ENCODE results near the gene PCDHGA4. TPM values are rescaled to one million over a fixed set of nuclear protein-coding genes. Genes with fewer than 3 reads are reported as not detected.

The PCDHGA4 gene
- total RNA-seq, 1 donor: 0.21 TPM

Other genes with a start within 250 kb of the PCDHGA4 start
- not detected for gene PCDHB4, start 233.2 kb upstream of the PCDHGA4 start, total RNA-seq
- gene PCDHB5, start 219.8 kb upstream of the PCDHGA4 start, total RNA-seq: 0.10 TPM
- gene PCDHB6, start 205.0 kb upstream of the PCDHGA4 start, total RNA-seq: not detected
- under 0.01 TPM for gene PCDHB7, start 182.4 kb upstream of the PCDHGA4 start, total RNA-seq
- gene PCDHB8, start 177.2 kb upstream of the PCDHGA4 start, total RNA-seq: not detected
- gene PCDHB16, start 172.6 kb upstream of the PCDHGA4 start, total RNA-seq: not detected
- gene PCDHB9, start 167.9 kb upstream of the PCDHGA4 start, total RNA-seq: 0.31 TPM
- gene PCDHB10, start 162.7 kb upstream of the PCDHGA4 start, total RNA-seq: not detected
- gene PCDHB11, start 155.4 kb upstream of the PCDHGA4 start, total RNA-seq: not detected
- not detected for gene PCDHB12, start 146.3 kb upstream of the PCDHGA4 start, total RNA-seq
- not detected for gene PCDHB13, start 141.1 kb upstream of the PCDHGA4 start, total RNA-seq
- not detected for gene PCDHB14, start 131.7 kb upstream of the PCDHGA4 start, total RNA-seq
- gene PCDHB15, start 109.6 kb upstream of the PCDHGA4 start, total RNA-seq: not detected
- gene SLC25A2, start 51.0 kb upstream of the PCDHGA4 start, total RNA-seq: 0.73 TPM
- gene TAF7, start 34.2 kb upstream of the PCDHGA4 start, total RNA-seq: 76.5 TPM
- gene PCDHGA1, start 24.5 kb upstream of the PCDHGA4 start, total RNA-seq: not detected
- not detected for gene PCDHGA2, start 16.3 kb upstream of the PCDHGA4 start, total RNA-seq
- 0.10 TPM for gene PCDHGA3, start 11.2 kb upstream of the PCDHGA4 start, total RNA-seq
- gene PCDHGB1, start 4.9 kb upstream of the PCDHGA4 start, total RNA-seq: not detected
- gene PCDHGB2, start 5.0 kb downstream of the PCDHGA4 start, total RNA-seq: 0.63 TPM
- gene PCDHGA5, start 9.1 kb downstream of the PCDHGA4 start, total RNA-seq: 0.21 TPM
- 0.63 TPM for gene PCDHGB3, start 15.2 kb downstream of the PCDHGA4 start, total RNA-seq
- 0.10 TPM for gene PCDHGA6, start 18.9 kb downstream of the PCDHGA4 start, total RNA-seq
- 0.42 TPM for gene PCDHGA7, start 27.7 kb downstream of the PCDHGA4 start, total RNA-seq
- 0.31 TPM for gene PCDHGB4, start 32.7 kb downstream of the PCDHGA4 start, total RNA-seq
- 0.10 TPM for gene PCDHGA8, start 37.6 kb downstream of the PCDHGA4 start, total RNA-seq
- 0.84 TPM for gene PCDHGB5, start 42.9 kb downstream of the PCDHGA4 start, total RNA-seq
- 0.42 TPM for gene PCDHGA9, start 47.8 kb downstream of the PCDHGA4 start, total RNA-seq
- 0.63 TPM for gene PCDHGB6, start 53.0 kb downstream of the PCDHGA4 start, total RNA-seq
- gene PCDHGA10, start 58.0 kb downstream of the PCDHGA4 start, total RNA-seq: 0.52 TPM
- gene PCDHGB7, start 62.7 kb downstream of the PCDHGA4 start, total RNA-seq: 0.31 TPM
- gene PCDHGA11, start 66.0 kb downstream of the PCDHGA4 start, total RNA-seq: 0.21 TPM
- gene PCDHGA12, start 75.5 kb downstream of the PCDHGA4 start, total RNA-seq: 0.10 TPM
- 0.42 TPM for gene PCDHGC3, start 120.9 kb downstream of the PCDHGA4 start, total RNA-seq
- 0.10 TPM for gene PCDHGC4, start 130.0 kb downstream of the PCDHGA4 start, total RNA-seq
- not detected for gene PCDHGC5, start 134.1 kb downstream of the PCDHGA4 start, total RNA-seq

Measured in mononuclear cell (primary cell).